HCT116 (cell line): ENCODE results near the gene RBFOX2. TPM values are rescaled to one million over a fixed set of nuclear protein-coding genes. Genes with fewer than 3 reads are reported as not detected.

Experiments
- ATAC-seq: fragments of 200-7000 bp; cut with Tn5 transposase; 2 replicates; pipeline ENCODE4 v1.9.1; 2020; ENCODE audit warnings: mild to moderate bottlenecking, moderate library complexity
- BruUV-seq: library from RNA; stranded (reverse); fragments of 400-500 nt; replicated peaks from 2 replicates; lab custom pipeline; 2021; lab: Mats Ljungman, UMichigan
- CTCF ChIA-PET: fragments of 300-600 bp; sonication (Branson Sonifier 250); formaldehyde crosslinking; loops from one replicate; lab custom pipeline; 2021; ENCODE audit warnings: antibody characterized with exemption; lab: Charles Lee
- POLR2A ChIA-PET: fragments of 300-600, 350-600 bp; sonication (Branson Sonifier 250); formaldehyde crosslinking; loops from one replicate; lab custom pipeline; 2021; ENCODE audit warnings: antibody characterized with exemption; lab: Charles Lee
- RAD21 ChIA-PET, 2 experiments: fragments of 300-600 bp; sonication (Branson Sonifier 250); formaldehyde crosslinking; loops; one replicate each; lab custom pipeline; 2023; ENCODE audit warnings: low total read pairs in 2 of 2; ENCODE audit not compliant: uncharacterized antibody in 2 of 2, unreplicated experiment in 2 of 2, low non-redundant PET in 1 of 2; lab: Charles Lee
- DNase-seq: peaks from one replicate; pipeline ENCODE4 v3.0.0-alpha.2; 2010; ENCODE audit warnings: low read depth, low spot score
- H2AFZ ChIP-seq: fragments of 200-600 bp; shearing (Covaris generic), sonication (generic); 2 replicates; pipeline ENCODE4 v1.6.1; 2017; ENCODE audit warnings: low read depth, mixed run types, mixed read lengths, antibody characterized with exemption, low read length; ENCODE audit not compliant: poor library complexity, severe bottlenecking
- H3K27ac ChIP-seq: 2 replicates; pipeline ENCODE4 v1.5.1; 2012; ENCODE audit warnings: low read depth, low read length
- H3K27me3 ChIP-seq: fragments of 200-600 bp; sonication (generic); 2 replicates; pipeline ENCODE4 v1.6.1; 2016; ENCODE audit warnings: mixed run types, low read length, mixed read lengths; ENCODE audit not compliant: insufficient read depth
- H3K36me3 ChIP-seq, 2 experiments: fragments of 200-500 bp in 1 of 2; fragments of 200-600 bp in 1 of 2; sonication (Bioruptor generic) in 1 of 2; sonication (generic) in 1 of 2; 2 replicates each; pipeline versions ENCODE4 v1.5.1 to v1.6.1; 2014 to 2016; ENCODE audit warnings: low read length in 2 of 2, inconsistent platforms in 1 of 2, mixed read lengths in 1 of 2, mixed run types in 1 of 2; ENCODE audit not compliant: insufficient read depth in 2 of 2, control insufficient read depth in 1 of 2
- H3K4me1 ChIP-seq, 2 experiments: fragments of 200-600 bp in 1 of 2; sonication (generic) in 1 of 2; 2 replicates each; pipeline versions ENCODE4 v1.5.1 to v1.6.1; 2012 to 2017; ENCODE audit warnings: low read length in 2 of 2, inconsistent platforms in 1 of 2, mild to moderate bottlenecking in 1 of 2, mixed read lengths in 1 of 2, mixed run types in 1 of 2, moderate library complexity in 1 of 2; ENCODE audit not compliant: insufficient read depth in 2 of 2, control insufficient read depth in 1 of 2
- H3K4me2 ChIP-seq: fragments of 200-600 bp; sonication (generic); 2 replicates; pipeline ENCODE4 v1.6.1; 2017; ENCODE audit warnings: mixed run types, low read length, mixed read lengths
- H3K4me3 ChIP-seq, 2 experiments: fragments of 200-600 bp in 1 of 2; sonication (generic) in 1 of 2; replicated peaks in 1 of 2; 2 replicates each; pipeline ENCODE4 v1.5.1; 2011 to 2016; ENCODE audit warnings: low read length in 2 of 2, control low read depth in 1 of 2, low read depth in 1 of 2, mild to moderate bottlenecking in 1 of 2, mixed read lengths in 1 of 2, mixed run types in 1 of 2
- H3K79me2 ChIP-seq: fragments of 200-600 bp; sonication (generic); 2 replicates; pipeline ENCODE4 v1.6.1; 2017; ENCODE audit warnings: mild to moderate bottlenecking, mixed run types, low read length, moderate library complexity, mixed read lengths; ENCODE audit not compliant: insufficient read depth
- H3K9ac ChIP-seq: fragments of 200-600 bp; sonication (generic); 2 replicates; pipeline ENCODE4 v1.6.1; 2016; ENCODE audit warnings: low read length, mixed read lengths
- H3K9me2 ChIP-seq: fragments of 200-600 bp; sonication (generic), shearing (Covaris generic); 2 replicates; pipeline ENCODE4 v1.6.1; 2017; ENCODE audit warnings: mixed run types, mild to moderate bottlenecking, moderate library complexity; ENCODE audit not compliant: insufficient read depth
- H3K9me3 ChIP-seq, 2 experiments: fragments of 200-500 bp in 1 of 2; fragments of 200-600 bp in 1 of 2; sonication (Bioruptor generic) in 1 of 2; sonication (generic) in 1 of 2; 2 replicates each; pipeline ENCODE4 v1.6.1; 2014 to 2017; ENCODE audit warnings: low read length in 2 of 2, mixed read lengths in 2 of 2, inconsistent platforms in 1 of 2, low read depth in 1 of 2, mild to moderate bottlenecking in 1 of 2, mixed run types in 1 of 2, moderate library complexity in 1 of 2; ENCODE audit not compliant: control insufficient read depth in 1 of 2, insufficient read depth in 1 of 2
- H4K20me1 ChIP-seq: fragments of 200-600 bp; sonication (generic), shearing (Covaris generic); 2 replicates; pipeline ENCODE4 v1.6.1; 2017; ENCODE audit warnings: mixed run types, mild to moderate bottlenecking, moderate library complexity; ENCODE audit not compliant: insufficient read depth
- ATF3 ChIP-seq: IDR thresholded peaks from 2 replicates; pipeline ENCODE4 v1.6.1; 2012
- CBX3 ChIP-seq: IDR thresholded peaks from 2 replicates; pipeline ENCODE4 v1.6.1; 2012; ENCODE audit warnings: low read depth
- CEBPB ChIP-seq: IDR thresholded peaks from 2 replicates; pipeline ENCODE4 v1.6.1; 2012; ENCODE audit warnings: low read depth
- EZH2 ChIP-seq: fragments of 200-600 bp; sonication (generic); IDR thresholded peaks from 2 replicates; pipeline ENCODE4 v1.6.1; 2017; ENCODE audit warnings: antibody characterized with exemption, mixed run types
- MAX ChIP-seq: IDR thresholded peaks from 2 replicates; pipeline ENCODE4 v1.6.1; 2012
- POLR2A ChIP-seq: IDR thresholded peaks from 2 replicates; pipeline ENCODE4 v1.7.0; 2011; ENCODE audit warnings: borderline replicate concordance; ENCODE audit not compliant: insufficient read depth, insufficient read length; ENCODE audit errors: extremely low read depth
- POLR2AphosphoS5 ChIP-seq: IDR thresholded peaks from 2 replicates; pipeline ENCODE4 v1.6.1; 2011; ENCODE audit warnings: mild to moderate bottlenecking, low read depth, low read length, moderate library complexity
- RAD21 ChIP-seq: IDR thresholded peaks from 2 replicates; pipeline ENCODE4 v1.6.1; 2012; ENCODE audit warnings: low read depth, mild to moderate bottlenecking
- REST ChIP-seq: IDR thresholded peaks from 2 replicates; pipeline ENCODE4 v1.6.1; 2012; ENCODE audit warnings: low read depth
- SIN3A ChIP-seq: IDR thresholded peaks from 2 replicates; pipeline ENCODE4 v1.6.1; 2012; ENCODE audit warnings: low read depth
- SRF ChIP-seq: IDR thresholded peaks from 2 replicates; pipeline ENCODE4 v1.6.1; 2012; ENCODE audit warnings: low read depth
- TCF7L2 ChIP-seq: IDR thresholded peaks from 2 replicates; pipeline ENCODE4 v1.7.0; 2011; ENCODE audit warnings: borderline replicate concordance, inconsistent platforms; ENCODE audit not compliant: insufficient read depth, insufficient read length; ENCODE audit errors: extremely low read depth
- intact Hi-C: fragments of 100-400 bp; cut with micrococcal nuclease; formaldehyde crosslinking; loops from 2 replicates; pipeline ENCODE4 v1.10.0; 2022
- total RNA-seq: library from RNA; stranded (reverse); gene quantifications from one replicate; pipeline ENCODE4 v1.2.1, GENCODE V29; 2021; ENCODE audit not compliant: unreplicated experiment

Gene RBFOX2
- total RNA-seq, 1 experiment from 2014 or later = 83.9 TPM

GRCh38 chr22:35967046-35967397 lies 61.6 kb downstream of the RBFOX2 start:
- intact Hi-C loops = no loop called here
- CTCF ChIA-PET = no interaction called here
- POLR2A ChIA-PET = no interaction called here

More at GRCh38 chr22:35967046-35967397, 61.6 kb downstream of the RBFOX2 start:
- H3K4me3 ChIP-seq = no peak overlapping the region
- peaks cover 66% of the 10 kb centered on the region for H3K79me2 ChIP-seq
- H3K4me1 ChIP-seq = peaks cover 4 to 8% of the 10 kb centered on the region in 2 experiments; a peak in 3 of 4 replicates
- no peaks in the 10 kb centered on the region for H3K27me3 ChIP-seq
- no peaks in the 10 kb centered on the region for H3K9me3 ChIP-seq
- no peak overlapping the region for H2AFZ ChIP-seq
- TF ChIP-seq CBX3 = no peak
- TF ChIP-seq RAD21 = no peak
- no peak for TF ChIP-seq ATF3
- TF ChIP-seq TCF7L2 = no peak
- TF ChIP-seq SIN3A = no peak
- TF ChIP-seq POLR2AphosphoS5 = no peak
- TF ChIP-seq CEBPB = no peak
- no peak for TF ChIP-seq EZH2
- no peak for TF ChIP-seq MAX
- TF ChIP-seq REST = no peak
- TF ChIP-seq POLR2A = no peak
- TF ChIP-seq SRF = no peak
- BruUV-seq = no TSS peak
- H3K36me3 ChIP-seq = no peaks in the 10 kb centered on the region
- no peak overlapping the region for H3K4me2 ChIP-seq
- H4K20me1 ChIP-seq = no peaks in the 10 kb centered on the region; the same call in 1 of the 2 replicates
- RAD21 ChIA-PET = no interaction called here
- ATAC-seq = no peak
- DNase-seq = no peak
- no peak overlapping the region for H3K27ac ChIP-seq
- no peaks in the 10 kb centered on the region for H3K9me2 ChIP-seq
- H3K9ac ChIP-seq = no peak overlapping the region
